HG03066 (cell line): ENCODE measurements around the gene ZNF519.

Experiments
- ATAC-seq: cut with Tn5 transposase; IDR thresholded peaks from one replicate; pipeline ENCODE4 v1.9.1; 2021; ENCODE audit warnings: low read depth; ENCODE audit not compliant: unreplicated experiment

Gene ZNF519

GRCh38 chr18:14100503-14101286 is 31.5 kb downstream of the ZNF519 start:
- ATAC-seq = no peak

GRCh38 chr18:14098428-14098827 is 33.8 kb downstream of the ZNF519 start:
- ATAC-seq = no peak

- no peak for ATAC-seq
Measured at GRCh38 chr18:14097761-14098160, 34.5 kb downstream of the ZNF519 start.

- no peak for ATAC-seq
Measured at GRCh38 chr18:14093307-14093915, 38.8 kb downstream of the ZNF519 start.

- ATAC-seq = no peak
Measured at GRCh38 chr18:14092625-14093306, 39.5 kb downstream of the ZNF519 start.

GRCh38 chr18:14089781-14090180 is 42.5 kb downstream of the ZNF519 start:
- no peak for ATAC-seq

- ATAC-seq = no peak
Measured at GRCh38 chr18:14089191-14089590, 43.0 kb downstream of the ZNF519 start.

GRCh38 chr18:14086458-14087231 is 45.6 kb downstream of the ZNF519 start:
- no peak for ATAC-seq

- ATAC-seq = no peak
Measured at GRCh38 chr18:14085770-14086457, 46.3 kb downstream of the ZNF519 start.

- no peak for ATAC-seq
Measured at GRCh38 chr18:14075196-14075595, 57.0 kb downstream of the ZNF519 start.

- no peak for ATAC-seq
Measured at GRCh38 chr18:14074187-14074586, 58.0 kb downstream of the ZNF519 start.

- no peak for ATAC-seq
Measured at GRCh38 chr18:14053661-14054060, 78.6 kb downstream of the ZNF519 start.
